GM12801 (cell line): ENCODE data around the gene ADCY9.

Source experiments
- CTCF ChIP-seq: IDR thresholded peaks from one replicate; pipeline ENCODE4 v1.5.1; 2011; ENCODE audit warnings: control low read depth; ENCODE audit not compliant: insufficient read length; ENCODE audit errors: extremely low read depth

ADCY9 gene

DNA sequence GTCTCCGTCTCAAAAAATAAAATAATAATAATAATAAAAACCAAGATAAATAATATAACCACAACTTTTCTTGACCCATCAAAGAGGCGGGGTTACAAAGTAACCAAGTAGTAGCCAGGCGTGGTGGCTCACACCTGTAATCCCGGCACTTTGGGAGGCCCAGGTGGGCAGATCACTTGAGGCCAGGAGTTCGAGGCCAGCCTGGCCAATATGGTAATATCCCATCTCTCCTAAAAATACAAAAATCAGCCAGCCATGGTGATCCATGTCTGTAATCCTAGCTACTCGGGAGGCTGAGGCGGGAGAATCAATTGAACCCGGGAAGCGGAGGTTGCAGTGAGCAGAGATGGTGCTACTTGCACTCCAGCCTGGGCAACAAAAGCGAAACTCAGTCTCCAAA is 45.3 kb downstream of the ADCY9 start:
- TF ChIP-seq CTCF = no peak

GRCh38 chr16:4067262-4068001 is 48.8 kb downstream of the ADCY9 start:
- TF ChIP-seq CTCF = no peak

DNA sequence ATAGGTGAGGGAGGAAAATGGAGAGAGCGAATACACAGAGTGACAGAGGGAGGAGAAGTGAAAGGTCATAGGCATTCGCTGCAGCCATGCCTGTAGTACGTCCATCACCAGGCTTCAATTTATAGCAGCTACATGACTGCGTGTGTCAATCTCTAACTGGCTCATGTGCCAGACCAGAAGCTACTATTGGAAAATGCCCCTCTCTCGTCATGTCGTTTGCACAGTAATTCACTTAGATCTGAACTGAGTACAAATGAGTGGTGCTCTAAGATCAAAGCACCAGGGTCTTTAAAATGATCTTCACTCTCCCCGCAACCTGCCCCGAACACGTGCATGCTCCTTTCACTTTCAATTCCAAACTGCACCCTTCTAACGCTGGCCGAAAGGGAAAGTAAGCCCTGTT is 51.3 kb downstream of the ADCY9 start:
- TF ChIP-seq CTCF = no peak

DNA sequence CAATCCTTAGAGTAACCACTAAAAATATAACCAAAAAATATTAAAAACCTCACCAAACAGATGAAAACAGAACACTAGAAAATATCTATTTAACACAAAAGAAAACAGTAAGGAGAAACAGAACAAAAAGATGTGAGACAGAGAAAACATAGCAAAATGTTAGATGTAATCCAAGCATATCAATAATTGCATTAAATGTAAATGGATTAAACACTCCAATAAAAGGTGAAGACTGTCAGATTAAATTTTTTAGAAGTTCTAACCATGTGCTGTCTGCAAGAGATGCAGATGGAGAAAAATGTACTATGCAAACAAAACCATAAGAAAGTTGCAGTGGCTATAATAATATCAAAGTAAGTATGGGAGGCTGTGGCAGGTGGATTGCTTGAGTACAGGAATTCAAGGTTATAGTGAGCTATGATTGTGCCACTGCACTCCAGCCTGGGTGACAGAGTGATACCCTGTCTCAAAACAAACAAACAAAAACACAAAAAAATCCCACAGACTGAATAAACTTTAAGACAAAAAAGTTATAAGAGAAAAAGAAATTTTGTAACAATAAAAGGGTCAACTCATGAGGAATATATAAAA is 53.9 kb downstream of the ADCY9 start:
- TF ChIP-seq CTCF = no peak

- TF ChIP-seq CTCF = no peak
Measured at GRCh38 chr16:4060823-4061222, 55.4 kb downstream of the ADCY9 start.

GRCh38 chr16:4060009-4060408 is 56.2 kb downstream of the ADCY9 start:
- no peak for TF ChIP-seq CTCF

- TF ChIP-seq CTCF = no peak
Measured at GRCh38 chr16:4058386-4058785, 57.9 kb downstream of the ADCY9 start.
